GM19240 (cell line): Measurements from ENCODE around the gene POU2AF2.
"Not testable (repeated sequence)": the region's sequence is repeated elsewhere in the genome, so short reads cannot be mapped to it uniquely, and the experiment has no call there.

Experiments
- DNase-seq: peaks from one replicate; pipeline ENCODE4 v3.0.0; 2011; ENCODE audit warnings: low spot score; ENCODE audit not compliant: insufficient read length

POU2AF2 gene, protein sequence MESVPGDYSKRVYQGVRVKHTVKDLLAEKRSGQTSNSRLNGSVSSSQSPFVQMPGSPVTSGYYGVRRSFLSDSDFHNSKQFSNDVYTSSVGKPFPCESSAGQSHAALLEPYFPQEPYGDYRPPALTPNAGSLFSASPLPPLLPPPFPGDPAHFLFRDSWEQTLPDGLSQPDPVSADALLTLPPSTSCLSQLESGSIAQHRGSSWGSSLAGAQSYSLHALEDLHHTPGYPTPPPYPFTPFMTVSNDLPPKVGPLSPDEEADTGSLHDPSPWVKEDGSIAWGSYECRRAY

DNA sequence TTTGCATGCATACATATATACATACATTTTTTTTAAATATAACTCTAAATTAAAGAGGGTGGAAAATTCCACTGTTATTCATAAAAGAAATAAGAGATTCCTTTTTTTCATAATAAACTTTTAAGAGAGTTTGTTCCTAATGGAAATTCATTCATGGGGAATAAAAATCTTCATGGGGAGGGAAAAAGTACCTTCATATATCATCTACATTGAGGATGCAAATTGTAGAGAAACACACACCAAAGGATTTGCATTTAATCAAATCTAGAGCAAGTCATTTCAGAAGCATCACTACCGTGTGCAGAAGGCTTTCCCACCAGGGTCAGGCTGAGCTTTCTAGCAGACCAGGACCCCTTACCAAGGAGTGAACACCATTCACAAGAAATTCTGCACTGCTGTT, at the start of gene POU2AF2:
TSS of gene POU2AF2 (plus strand) at position 301 of the 400 bp plus-strand sequence. CDS start 129 bp downstream, outside the sequence.
- DNase-seq, result no peak

DNA sequence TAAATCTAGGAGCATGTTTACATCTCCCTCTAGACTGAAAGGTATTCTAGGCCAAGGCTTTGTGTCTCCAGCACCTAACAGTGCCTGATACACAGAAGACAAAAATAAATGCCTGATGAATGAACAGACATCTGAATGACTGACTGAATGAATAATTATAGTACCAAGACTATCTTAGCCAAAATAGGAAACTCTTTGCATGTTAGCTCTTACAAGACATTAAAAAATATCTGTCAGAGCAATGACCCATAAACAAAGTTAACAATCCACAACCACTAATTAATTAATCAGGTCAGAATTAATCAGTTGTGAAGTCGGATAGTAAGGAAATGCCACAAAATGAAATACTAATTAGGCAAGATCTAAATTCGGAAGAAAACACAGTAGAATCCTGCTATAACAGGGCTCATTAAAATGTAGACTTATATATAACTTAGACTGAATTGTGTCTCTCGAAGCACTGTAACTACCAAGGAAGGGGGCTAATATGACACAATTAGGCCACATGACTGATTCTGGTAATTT, 45.5 kb upstream of the POU2AF2 start:
- DNase-seq, result no peak

DNA sequence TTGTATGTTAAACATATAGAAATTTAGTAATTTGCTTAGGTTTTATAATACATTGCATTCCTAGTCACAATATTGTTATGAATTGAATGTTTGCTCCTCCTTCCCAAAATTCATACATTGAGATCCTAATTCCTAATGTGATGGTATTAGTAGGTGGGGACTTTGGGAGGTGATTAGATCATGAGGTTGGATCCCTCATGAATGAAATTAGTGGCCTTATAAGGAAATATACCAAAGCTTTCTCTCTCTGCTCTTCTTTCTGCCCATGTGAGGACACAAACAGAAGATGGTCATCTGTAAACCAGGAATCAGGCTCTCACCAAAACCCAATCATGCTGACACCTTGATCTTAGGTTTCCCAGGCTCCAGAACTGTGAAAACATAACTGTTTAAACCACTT, 41.3 kb upstream of the POU2AF2 start:
- no peak for DNase-seq

DNA sequence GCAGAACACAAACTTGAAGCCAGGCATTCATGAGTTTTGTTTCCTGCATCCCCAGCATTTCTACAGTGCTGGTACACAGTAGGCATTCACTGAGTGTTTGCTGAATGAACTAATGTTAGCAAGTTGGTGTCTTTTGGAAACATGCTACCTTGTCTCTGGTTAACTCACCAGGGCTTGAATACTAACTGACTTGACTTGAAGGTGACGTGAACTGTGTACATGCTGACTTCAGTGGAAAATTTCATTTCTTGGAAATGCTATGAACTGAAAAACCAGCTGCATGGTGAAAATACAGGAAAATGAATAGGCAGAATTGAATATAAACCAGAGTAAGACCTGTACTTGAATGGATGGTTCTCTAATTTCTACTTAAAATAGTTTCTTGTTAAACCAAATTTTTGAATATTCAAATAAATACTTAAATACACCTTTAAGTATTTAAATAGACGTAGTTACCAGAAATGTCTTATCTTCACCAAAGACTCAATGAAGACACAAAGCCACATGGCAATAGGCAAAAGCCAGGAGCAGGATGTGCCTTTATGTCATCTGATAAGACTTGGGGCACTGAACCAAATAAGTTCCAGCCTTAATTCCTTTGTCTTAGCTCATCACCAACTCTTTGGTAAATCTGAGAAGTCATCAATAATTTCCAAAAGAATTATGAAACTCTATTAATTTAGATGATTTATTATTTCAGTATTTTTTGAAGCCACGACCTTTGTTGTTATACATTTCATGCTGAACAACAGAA, 39.7 kb upstream of the POU2AF2 start:
- no peak for DNase-seq

DNA sequence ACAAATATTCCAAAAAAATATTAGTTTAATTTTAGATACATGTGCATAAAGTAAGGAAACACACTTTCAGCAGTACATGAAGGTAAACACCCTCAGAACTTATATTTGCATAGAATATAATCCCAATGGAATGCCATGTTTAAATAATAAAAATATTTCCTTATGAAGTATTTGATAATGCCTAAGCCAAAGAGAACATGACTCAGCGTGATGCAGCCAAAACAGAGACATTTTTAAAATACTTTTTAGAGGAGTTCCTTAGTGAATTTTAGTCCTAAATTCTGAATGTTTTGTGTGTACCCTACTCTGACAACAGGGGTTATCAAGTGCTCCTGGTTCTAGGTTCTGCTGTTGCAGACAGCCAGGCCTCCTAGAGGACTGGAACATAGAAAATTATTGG, 39.1 kb upstream of the POU2AF2 start:
- DNase-seq, result no peak

DNA sequence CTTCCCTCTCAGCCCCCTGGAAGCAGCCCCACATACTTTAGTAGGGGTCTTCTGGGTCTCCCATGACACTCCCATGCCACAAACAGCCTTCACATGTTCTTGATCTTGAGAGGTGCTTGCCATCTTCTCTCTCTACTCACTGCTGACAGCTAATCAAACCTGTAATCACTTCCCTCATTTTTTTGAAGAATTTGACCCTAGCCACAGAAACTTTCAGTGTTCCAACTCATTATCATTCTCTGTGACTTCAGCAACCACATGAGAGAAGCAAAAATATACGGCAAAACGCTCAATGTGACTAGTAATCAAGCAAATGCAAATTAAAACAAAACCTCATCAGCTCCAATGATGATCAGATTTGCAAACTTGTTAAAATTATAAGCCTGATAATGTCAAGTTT, 38.3 kb upstream of the POU2AF2 start:
- DNase-seq, result no peak

DNA sequence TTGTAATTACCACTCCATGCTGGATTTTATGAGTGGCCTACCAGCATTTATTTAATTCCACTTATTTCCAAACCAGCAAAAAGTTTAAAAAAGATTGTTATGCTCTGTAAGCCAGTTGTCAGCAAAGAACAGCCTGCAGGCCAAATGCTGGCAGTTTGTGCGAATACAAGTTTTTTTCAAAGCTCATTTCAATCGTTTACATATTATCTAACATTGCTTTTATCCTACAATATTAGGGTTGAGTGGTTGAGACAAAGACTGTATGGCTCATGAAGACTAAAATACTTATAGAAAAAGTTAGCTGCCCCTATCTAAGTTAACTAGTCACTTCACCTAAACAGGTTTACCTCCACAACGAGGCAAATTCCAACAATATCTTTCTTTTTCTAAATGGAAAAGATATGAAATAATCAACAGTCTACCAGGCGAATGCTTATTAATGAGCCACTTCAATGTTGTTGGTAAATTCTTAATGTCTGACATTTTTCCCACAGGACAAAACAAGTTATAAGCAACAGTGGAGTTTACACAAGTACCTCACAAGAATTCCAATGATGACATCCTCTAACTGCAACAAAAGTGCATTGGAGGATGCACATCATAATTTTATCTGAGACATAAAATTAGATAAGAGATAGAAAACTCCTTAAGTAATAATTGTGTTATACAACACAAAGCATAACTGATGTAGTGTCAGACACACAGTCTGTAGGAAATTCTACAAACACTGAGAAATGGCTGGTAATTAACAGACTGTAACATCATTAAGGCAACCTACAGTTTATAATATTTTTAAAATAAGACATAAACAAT, 35.8 kb upstream of the POU2AF2 start:
- no peak for DNase-seq

DNA sequence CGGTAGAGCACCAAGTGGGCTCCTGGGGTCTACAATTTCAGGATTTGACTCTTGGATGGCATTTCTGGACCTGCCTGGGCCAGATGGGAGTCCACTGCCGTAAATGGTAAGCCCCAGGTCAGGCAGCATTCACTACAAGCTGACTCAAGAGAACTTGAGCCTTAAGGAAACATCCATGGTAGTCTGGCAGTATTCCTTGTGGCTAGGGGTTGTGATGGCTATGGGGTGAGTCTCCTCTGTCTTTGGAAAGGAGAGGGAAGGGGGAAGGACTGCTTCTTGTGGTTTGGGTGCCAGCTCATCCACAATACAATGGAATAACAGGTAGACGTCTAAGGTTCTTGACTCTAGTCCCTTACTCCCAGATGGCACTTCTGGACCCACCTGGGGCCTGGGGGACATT, 32.3 kb upstream of the POU2AF2 start:
- no peak for DNase-seq

DNA sequence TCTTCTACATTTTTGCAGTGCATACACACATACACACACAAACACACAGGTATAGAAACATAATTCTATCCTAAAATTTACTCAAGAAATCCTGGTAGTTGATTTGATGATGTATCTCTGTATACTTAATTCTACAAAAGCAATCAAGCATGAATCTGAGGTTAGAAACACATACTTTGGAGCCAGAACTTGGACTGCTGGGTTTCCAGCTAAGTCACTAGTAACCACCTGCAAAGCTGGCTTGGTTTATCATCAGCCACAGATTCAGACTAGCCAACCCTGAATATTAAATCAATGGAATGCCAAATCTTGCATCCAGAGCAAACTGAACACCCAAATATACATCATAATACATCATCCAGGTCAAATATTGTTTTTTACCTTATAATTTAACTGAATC, 24.8 kb upstream of the POU2AF2 start:
- DNase-seq, result no peak

DNA sequence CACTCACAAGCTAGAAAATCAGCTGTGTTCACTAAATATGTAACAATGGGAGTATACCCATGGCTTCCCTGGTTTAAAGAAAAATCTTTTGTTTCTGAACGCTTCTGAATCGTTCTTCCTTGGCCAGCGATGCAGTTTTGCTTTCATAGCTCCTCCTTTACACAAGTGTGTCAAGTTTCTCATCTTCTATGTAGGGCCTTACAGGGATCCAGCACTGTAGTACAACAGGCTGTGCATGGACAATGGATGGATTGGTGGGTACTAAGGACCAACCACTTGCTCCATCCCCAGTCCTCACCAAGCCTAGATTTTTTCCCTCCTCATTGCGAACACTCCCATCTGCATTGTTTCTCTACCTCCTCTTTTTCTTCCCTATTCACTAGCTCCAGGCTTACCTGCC, 24.3 kb upstream of the POU2AF2 start:
- DNase-seq, result no peak

DNA sequence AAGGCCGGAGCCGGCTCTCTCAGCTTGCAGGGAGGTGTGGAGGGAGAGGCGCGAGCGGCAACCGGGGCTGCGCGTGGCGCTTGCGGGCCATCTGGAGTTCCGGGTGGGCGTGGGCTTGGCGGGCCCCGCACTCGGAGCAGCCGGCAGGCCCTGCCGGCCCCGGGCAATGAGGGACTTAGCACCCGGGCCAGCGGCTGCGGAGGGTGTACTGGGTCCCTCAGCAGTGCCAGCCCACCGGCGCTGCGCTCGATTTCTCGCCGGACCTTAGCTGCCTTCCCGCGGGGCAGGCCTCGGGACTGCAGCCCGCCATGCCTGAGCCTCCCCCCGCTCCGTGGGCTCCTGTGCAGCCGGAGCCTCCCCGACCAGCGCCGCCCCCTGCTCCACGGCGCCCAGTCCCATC, 23.6 kb upstream of the POU2AF2 start:
- not testable (repeated sequence) for DNase-seq

DNA sequence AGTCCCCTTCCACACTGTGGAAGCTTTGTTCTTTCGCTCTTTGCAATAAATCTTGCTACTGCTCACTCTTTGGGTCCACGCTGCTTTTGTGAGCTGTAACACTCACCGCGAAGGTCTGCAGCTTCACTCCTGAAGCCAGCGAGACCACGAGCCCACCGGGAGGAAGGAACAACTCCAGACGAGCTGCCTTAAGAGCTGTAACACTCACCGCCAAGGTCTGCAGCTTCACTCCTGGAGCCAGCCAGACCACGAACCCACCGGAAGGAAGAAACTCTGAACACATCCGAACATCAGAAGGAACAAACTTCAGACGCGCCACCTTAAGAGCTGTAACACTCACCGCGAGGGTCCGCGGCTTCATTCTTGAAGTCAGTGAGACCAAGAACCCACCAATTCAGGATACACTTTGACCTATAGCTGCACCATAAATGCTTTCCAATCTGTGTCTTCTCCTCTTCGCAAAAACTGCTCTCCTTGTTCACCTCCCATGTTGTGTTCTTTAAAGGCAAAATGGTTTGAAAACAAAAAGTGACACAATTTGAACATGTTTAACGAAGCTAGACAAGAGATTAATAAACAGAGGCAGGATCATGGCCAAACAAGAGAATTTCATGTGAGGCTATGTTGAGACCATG, 22.6 kb upstream of the POU2AF2 start:
- not testable (repeated sequence) for DNase-seq

DNA sequence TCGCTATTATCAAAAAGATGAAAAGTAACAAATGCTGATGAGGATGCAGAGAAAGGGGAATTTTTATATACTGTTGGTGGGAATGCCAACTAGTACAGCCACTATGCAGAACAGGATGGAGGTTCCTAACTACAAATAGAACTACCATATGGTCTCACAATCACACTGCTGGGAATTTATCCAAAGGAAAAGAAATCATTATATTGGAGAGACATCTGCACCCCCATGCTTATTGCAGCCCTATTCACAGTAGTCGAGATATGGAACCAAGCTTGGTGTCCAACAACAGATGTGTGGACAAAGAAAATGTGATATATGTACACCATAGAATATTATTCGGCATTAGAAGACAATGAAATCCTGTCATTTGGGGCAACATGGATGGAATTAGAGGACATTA, 19.6 kb upstream of the POU2AF2 start:
- DNase-seq, result no peak

DNA sequence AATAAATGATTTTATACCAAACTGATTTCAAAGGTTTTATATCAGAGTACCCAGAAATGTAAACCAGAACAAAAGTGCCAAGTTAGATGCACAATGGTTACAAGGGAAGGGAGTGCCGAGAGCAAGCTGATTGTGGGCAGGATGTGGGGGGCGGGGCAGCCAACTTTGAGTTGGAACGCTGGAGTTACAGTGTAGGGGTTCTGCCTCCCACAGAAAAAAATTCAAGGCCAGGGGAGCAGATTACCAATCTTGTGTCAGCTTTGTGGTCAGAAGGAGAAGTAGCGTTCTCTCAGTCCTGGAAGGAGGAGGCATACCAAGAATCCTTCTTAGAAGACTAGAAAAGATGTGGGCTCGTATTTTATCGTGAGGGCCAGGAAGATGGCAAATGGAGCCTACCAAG, 15.9 kb upstream of the POU2AF2 start:
- no peak for DNase-seq

DNA sequence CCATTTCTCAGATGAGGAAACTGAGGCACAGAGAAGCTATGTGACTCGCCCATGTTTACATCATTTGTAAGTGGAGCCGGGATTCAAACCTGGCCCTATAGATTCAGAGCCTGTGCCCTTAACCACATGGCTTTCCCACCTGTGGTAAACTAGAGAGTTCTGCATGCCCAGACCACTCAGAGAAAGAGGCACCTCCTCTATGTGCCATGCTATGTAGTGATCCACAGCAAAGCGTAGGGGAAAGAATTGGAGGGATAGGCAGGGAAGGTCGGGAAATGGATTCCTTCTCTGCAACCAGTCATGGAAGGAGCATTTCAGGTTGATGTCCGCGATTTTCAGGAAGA, 15.4 kb upstream of the POU2AF2 start:
- DNase-seq, result no peak

DNA sequence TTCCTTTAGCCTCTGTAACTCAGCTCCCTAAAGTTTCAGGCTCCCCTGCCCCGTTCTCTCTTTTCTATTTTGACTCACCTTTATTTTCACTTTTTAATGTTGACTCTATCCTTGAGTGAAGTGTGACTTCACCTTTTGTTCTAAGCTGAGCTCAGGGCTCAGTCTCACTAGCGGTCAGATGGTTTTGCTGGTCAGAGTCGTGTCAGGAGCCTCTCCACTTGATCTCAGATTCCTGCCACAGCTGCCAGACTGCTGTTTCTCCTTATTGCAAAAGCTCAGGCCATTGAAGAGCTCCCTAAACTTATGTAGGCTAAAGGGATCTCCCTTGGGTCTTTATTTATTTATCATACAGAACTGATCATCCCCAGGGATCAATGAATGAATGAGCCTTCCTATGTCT, 13.7 kb upstream of the POU2AF2 start:
- no peak for DNase-seq

DNA sequence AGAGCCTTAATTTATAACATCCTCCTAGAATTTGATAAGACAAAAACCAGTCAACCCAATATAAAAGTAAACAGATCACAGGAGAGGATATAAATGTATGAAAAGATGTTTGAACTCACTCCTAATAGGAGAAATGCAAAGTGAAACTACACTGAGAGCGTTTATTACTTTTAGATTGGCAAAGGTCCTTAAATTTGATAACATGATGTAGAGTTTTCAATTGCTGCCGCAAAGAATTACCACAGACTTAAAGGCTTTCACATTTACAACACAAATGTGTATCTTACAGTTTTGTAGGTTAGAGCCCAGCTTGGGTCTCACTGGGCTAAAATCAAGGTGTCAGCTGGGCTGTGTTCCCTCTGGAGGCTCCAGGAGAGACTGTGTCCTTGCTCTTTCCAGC, 9.1 kb upstream of the POU2AF2 start:
- no peak for DNase-seq

DNA sequence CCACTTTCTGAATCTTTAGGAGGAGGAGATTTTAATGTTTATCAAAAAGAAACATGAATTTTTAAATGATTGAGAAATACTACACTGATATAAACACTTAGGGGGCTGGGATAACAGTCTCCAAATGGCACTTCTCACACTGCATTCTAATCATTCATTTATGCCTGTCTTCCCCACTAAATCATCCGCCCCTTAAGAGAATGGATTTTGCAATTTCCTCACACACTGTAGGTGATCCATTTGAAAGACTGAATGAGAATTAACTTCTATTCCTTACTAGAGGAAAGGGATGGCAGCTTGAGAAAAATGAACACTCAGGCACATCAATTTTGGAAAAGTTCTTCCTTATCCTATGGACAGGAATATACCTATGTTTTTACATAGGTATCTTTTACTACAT, 7.6 kb upstream of the POU2AF2 start:
- DNase-seq, result no peak

DNA sequence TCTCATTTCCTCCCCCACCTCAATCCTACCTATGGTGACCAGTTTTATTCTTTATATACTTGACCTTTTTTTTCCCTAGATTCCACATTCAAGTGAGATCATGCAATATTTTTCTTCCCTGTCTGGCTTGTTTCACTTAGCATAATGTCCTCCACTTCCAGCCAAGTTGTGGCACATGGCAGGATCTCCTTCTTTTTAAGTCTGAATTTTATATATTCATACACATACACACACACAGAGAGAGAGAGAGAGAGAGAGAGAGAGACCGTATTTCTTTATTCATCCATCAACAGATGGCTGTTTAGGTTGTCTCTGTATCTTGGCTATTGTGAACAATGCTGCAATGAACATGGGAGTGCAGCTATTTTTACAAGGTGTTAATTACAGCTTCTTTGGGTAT, 1.4 kb downstream of the POU2AF2 start:
- DNase-seq, result no peak

DNA sequence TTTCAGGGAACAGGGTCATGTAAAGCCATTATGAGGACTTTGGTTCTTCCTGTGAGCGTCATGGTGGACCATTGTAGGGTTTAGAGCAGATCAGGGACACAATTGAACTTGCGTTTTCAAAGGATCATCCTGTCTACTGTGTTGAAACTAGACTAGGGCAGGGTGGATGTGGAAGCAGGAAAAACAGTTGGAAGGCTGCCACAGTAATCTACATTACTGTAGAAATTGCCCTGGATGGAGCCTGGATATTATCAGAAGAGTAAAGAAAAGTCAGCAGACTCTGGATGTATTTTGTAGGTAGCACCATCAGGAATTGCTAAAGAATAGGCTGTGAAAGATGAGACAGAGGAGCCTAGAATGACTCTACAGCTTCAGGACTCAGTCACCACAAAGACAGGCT, 5.4 kb downstream of the POU2AF2 start:
- DNase-seq, result no peak

DNA sequence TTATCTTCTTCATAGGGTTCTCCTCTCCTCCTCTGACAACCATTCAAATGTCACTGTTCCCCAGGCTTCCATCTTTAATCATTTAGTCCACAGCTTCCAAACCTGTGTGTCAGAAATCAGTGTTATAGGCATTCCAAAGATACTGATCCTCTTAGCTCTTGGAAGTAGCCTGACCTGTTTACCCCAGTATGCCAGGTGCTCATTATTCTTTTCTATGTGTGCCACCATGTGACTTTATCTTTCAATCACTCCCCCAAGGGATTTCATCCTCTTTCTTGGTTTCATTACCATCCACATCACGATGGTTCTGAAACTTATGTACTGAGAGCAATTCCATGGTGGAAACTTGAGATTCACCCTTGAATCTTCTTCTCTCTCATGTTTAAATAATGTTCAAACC, 7.6 kb downstream of the POU2AF2 start:
- DNase-seq, result no peak

DNA sequence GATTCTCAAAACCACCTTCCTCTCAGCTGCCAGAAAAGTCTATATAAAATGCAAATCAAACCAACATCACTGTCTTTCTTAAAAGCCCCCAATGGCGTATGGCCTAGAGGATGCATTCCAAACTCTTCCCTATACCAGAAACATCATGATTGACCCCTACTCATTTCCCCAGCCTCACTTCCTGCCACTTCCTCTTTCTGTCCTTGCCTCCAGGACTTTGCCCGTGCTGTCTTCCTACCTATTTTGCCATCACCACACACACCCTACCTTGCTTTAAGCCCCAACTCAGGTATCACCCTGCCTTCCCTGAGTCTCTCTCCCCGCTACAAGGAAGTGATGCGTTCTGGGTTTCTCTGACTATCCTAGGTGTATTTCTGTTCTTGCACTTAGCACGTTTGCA, 8.1 kb downstream of the POU2AF2 start:
- no peak for DNase-seq
